ENCODE results near the gene DISP3. TPM values are rescaled to one million over a fixed set of nuclear protein-coding genes. Genes with fewer than 3 reads are reported as not detected.

DISP3 gene
- total RNA-seq, 1 experiment from 2014 or later, result 2.3 TPM

GRCh38 chr1:11488201-11488770 lies 9.3 kb downstream of the DISP3 start:
- Histone ChIP-seq H3K9ac (ENCODE audit: low read length) (no peak overlapping the region), H3K4me2 (ENCODE audit: low read length) (no peak overlapping the region), H2AFZ (ENCODE audit: low read depth, low read length, poor library complexity, severe bottlenecking) (no peak overlapping the region), H3K36me3 (ENCODE audit: control insufficient read depth in 1 of 2, insufficient read depth in 2 of 2, low read length in 2 of 2) (no peaks in the 10 kb centered on the region), H3K27me3 (ENCODE audit: insufficient read depth, low read length) (peaks cover 44% of the 10 kb centered on the region), H4K20me1 (ENCODE audit: insufficient read depth) (no peaks in the 10 kb centered on the region), H3K4me1 (ENCODE audit: control insufficient read depth in 1 of 2, insufficient read depth in 2 of 2, low read length in 2 of 2) (no peaks in the 10 kb centered on the region), H3K9me3 (ENCODE audit: control insufficient read depth in 1 of 2, insufficient read depth in 1 of 2, low read depth in 1 of 2, low read length in 2 of 2) (no peaks in the 10 kb centered on the region), H3K79me2 (ENCODE audit: insufficient read depth, low read length) (no peaks in the 10 kb centered on the region), H3K27ac (ENCODE audit: low read depth, low read length) (no peak overlapping the region), H3K4me3 (replicated peaks in 1 of 2; ENCODE audit: low read depth in 1 of 2, low read length in 2 of 2) (no peak overlapping the region), H3K9me2 (ENCODE audit: insufficient read depth) (no peaks in the 10 kb centered on the region)
- POLR2A ChIA-PET, result no interaction called here
- intact Hi-C loops (cut with micrococcal nuclease), result no loop called here
- ATAC-seq (no peak), DNase-seq (ENCODE audit: low read depth, low spot score) (no peak)
- TF ChIP-seq ZFX (IDR thresholded peaks at IDR 0.05) (no peak), RAD21 (IDR thresholded peaks at IDR 0.05; ENCODE audit: low read depth) (no peak), ATF3 (IDR thresholded peaks at IDR 0.05) (no peak), JUND (IDR thresholded peaks at IDR 0.05) (no peak), YY1 (IDR thresholded peaks at IDR 0.05; ENCODE audit: extremely low read depth, insufficient replicate concordance, low read depth, low read length) (no peak), REST (IDR thresholded peaks at IDR 0.05; ENCODE audit: low read depth) (no peak), ELF1 (IDR thresholded peaks at IDR 0.05; ENCODE audit: borderline replicate concordance, low read depth) (no peak), POLR2A (IDR thresholded peaks at IDR 0.05; ENCODE audit: borderline replicate concordance, extremely low read depth, insufficient read depth, insufficient read length) (no peak), MAX (IDR thresholded peaks at IDR 0.05) (no peak), SP1 (IDR thresholded peaks at IDR 0.05; ENCODE audit: low read depth) (no peak), EGR1 (IDR thresholded peaks at IDR 0.05; ENCODE audit: low read depth) (no peak), TCF7L2 (IDR thresholded peaks at IDR 0.05; ENCODE audit: borderline replicate concordance, extremely low read depth, insufficient read depth, insufficient read length) (no peak), CBX3 (IDR thresholded peaks at IDR 0.05; ENCODE audit: low read depth) (no peak), CEBPB (IDR thresholded peaks at IDR 0.05; ENCODE audit: low read depth) (no peak), POLR2AphosphoS5 (IDR thresholded peaks at IDR 0.05; ENCODE audit: low read depth, low read length) (no peak), CTCF (IDR thresholded peaks at IDR 0.05 in 2 of 3, conservative IDR thresholded peaks at IDR 0.05 in 1 of 3; ENCODE audit: borderline replicate concordance in 1 of 3, insufficient read depth in 1 of 3, low read depth in 2 of 3, low read length in 2 of 3) (no peak)
- RAD21 ChIA-PET (ENCODE audit: low non-redundant PET in 1 of 2, low total read pairs in 2 of 2, uncharacterized antibody in 2 of 2, unreplicated experiment in 2 of 2), result no interaction called here
- CTCF ChIA-PET, result interaction anchor here (1.1 kb wide), 1 partner anchor 9 kb away, joined by 3 read pairs; the partner anchor contains the start of gene DISP3
- no TSS peak for BruUV-seq (replicated peaks)

All from HCT116 (cell line).